H1 (cell line): ENCODE measurements around the gene SMIM44. TPM values are rescaled to one million over a fixed set of nuclear protein-coding genes. Genes with fewer than 3 reads are reported as not detected.
A peak's percentile ranks its signal among the peaks of the same experiment; 100 is the strongest.

ENCODE experiments used
- EP300 ChIP-seq, 2 experiments: IDR thresholded peaks; 1 replicate in 1 of 2; 2 replicates in 1 of 2; pipeline ENCODE4 v1.6.1; 2011 to 2012; ENCODE audit warnings: low read depth in 2 of 2, low read length in 2 of 2, mild to moderate bottlenecking in 2 of 2, borderline replicate concordance in 1 of 2, inconsistent platforms in 1 of 2, moderate library complexity in 1 of 2
- SUZ12 ChIP-seq: fragments of 200-600 bp; sonication (generic); IDR thresholded peaks from 2 replicates; pipeline ENCODE4 v1.6.1; 2012; ENCODE audit warnings: mild to moderate bottlenecking, inconsistent platforms, low read length, moderate library complexity, mixed read lengths
- TEAD4 ChIP-seq: IDR thresholded peaks from 2 replicates; pipeline ENCODE4 v1.6.1; 2012; ENCODE audit warnings: low read depth, low read length, inconsistent platforms, mixed read lengths
- polyA plus RNA-seq, 7 experiments: library from polyadenylated mRNA; depleted of rRNA in 3 of 7; stranded (reverse) in 5 of 7; unstranded in 2 of 7; fragments of >200 nt in 5 of 7; fragments of 200-250 nt in 2 of 7; gene quantifications; 1 replicate in 5 of 7; 2 replicates in 1 of 7; 4 replicates in 1 of 7; pipeline versions ENCODE4 v1.2.1 to v1.2.3, GENCODE V29; 2011 to 2013; ENCODE audit warnings: missing spikeins in 2 of 7, mixed read lengths in 2 of 7
- total RNA-seq: library from RNA; stranded (reverse); fragmentation: NEBNext Ultra II Directional; extraction: Animal tissue kit (Norgen Biotek cat#: 25700); gene quantifications from 2 replicates; pipeline ENCODE4 v1.2.1, GENCODE V29; 2021
- TF ChIP-seq, protein P1 (sequence below): fragments of 300-600 bp; sonication (generic); IDR thresholded peaks from 2 replicates; pipeline ENCODE4 v1.7.1; 2012; ENCODE audit warnings: low read length, moderate library complexity, mild to moderate bottlenecking, inconsistent platforms; ENCODE audit not compliant: insufficient replicate concordance
- TF ChIP-seq, protein P2 (sequence below), 3 experiments: IDR thresholded peaks; 1 replicate in 2 of 3; 2 replicates in 1 of 3; pipeline versions ENCODE4 v1.5.1 to v1.6.1; 2011; ENCODE audit warnings: low read length in 3 of 3, mild to moderate bottlenecking in 3 of 3, inconsistent platforms in 2 of 3, low read depth in 1 of 3, moderate library complexity in 1 of 3; ENCODE audit not compliant: insufficient read depth in 1 of 3; ENCODE audit errors: control extremely low read depth in 1 of 3
- TF ChIP-seq, protein P3 (sequence below): IDR thresholded peaks from 2 replicates; pipeline ENCODE4 v1.6.1; 2012; ENCODE audit warnings: inconsistent platforms

SMIM44 gene
- total and polyA plus RNA-seq, 2 of the 8 experiments (the other 6 are each of a cell fraction or from before 2014, with no cell fraction given): not detected

GRCh38 chr19:3443840-3444694 lies 39.2 kb downstream of the SMIM44 start (continued):
- TF ChIP-seq, protein P1, sequence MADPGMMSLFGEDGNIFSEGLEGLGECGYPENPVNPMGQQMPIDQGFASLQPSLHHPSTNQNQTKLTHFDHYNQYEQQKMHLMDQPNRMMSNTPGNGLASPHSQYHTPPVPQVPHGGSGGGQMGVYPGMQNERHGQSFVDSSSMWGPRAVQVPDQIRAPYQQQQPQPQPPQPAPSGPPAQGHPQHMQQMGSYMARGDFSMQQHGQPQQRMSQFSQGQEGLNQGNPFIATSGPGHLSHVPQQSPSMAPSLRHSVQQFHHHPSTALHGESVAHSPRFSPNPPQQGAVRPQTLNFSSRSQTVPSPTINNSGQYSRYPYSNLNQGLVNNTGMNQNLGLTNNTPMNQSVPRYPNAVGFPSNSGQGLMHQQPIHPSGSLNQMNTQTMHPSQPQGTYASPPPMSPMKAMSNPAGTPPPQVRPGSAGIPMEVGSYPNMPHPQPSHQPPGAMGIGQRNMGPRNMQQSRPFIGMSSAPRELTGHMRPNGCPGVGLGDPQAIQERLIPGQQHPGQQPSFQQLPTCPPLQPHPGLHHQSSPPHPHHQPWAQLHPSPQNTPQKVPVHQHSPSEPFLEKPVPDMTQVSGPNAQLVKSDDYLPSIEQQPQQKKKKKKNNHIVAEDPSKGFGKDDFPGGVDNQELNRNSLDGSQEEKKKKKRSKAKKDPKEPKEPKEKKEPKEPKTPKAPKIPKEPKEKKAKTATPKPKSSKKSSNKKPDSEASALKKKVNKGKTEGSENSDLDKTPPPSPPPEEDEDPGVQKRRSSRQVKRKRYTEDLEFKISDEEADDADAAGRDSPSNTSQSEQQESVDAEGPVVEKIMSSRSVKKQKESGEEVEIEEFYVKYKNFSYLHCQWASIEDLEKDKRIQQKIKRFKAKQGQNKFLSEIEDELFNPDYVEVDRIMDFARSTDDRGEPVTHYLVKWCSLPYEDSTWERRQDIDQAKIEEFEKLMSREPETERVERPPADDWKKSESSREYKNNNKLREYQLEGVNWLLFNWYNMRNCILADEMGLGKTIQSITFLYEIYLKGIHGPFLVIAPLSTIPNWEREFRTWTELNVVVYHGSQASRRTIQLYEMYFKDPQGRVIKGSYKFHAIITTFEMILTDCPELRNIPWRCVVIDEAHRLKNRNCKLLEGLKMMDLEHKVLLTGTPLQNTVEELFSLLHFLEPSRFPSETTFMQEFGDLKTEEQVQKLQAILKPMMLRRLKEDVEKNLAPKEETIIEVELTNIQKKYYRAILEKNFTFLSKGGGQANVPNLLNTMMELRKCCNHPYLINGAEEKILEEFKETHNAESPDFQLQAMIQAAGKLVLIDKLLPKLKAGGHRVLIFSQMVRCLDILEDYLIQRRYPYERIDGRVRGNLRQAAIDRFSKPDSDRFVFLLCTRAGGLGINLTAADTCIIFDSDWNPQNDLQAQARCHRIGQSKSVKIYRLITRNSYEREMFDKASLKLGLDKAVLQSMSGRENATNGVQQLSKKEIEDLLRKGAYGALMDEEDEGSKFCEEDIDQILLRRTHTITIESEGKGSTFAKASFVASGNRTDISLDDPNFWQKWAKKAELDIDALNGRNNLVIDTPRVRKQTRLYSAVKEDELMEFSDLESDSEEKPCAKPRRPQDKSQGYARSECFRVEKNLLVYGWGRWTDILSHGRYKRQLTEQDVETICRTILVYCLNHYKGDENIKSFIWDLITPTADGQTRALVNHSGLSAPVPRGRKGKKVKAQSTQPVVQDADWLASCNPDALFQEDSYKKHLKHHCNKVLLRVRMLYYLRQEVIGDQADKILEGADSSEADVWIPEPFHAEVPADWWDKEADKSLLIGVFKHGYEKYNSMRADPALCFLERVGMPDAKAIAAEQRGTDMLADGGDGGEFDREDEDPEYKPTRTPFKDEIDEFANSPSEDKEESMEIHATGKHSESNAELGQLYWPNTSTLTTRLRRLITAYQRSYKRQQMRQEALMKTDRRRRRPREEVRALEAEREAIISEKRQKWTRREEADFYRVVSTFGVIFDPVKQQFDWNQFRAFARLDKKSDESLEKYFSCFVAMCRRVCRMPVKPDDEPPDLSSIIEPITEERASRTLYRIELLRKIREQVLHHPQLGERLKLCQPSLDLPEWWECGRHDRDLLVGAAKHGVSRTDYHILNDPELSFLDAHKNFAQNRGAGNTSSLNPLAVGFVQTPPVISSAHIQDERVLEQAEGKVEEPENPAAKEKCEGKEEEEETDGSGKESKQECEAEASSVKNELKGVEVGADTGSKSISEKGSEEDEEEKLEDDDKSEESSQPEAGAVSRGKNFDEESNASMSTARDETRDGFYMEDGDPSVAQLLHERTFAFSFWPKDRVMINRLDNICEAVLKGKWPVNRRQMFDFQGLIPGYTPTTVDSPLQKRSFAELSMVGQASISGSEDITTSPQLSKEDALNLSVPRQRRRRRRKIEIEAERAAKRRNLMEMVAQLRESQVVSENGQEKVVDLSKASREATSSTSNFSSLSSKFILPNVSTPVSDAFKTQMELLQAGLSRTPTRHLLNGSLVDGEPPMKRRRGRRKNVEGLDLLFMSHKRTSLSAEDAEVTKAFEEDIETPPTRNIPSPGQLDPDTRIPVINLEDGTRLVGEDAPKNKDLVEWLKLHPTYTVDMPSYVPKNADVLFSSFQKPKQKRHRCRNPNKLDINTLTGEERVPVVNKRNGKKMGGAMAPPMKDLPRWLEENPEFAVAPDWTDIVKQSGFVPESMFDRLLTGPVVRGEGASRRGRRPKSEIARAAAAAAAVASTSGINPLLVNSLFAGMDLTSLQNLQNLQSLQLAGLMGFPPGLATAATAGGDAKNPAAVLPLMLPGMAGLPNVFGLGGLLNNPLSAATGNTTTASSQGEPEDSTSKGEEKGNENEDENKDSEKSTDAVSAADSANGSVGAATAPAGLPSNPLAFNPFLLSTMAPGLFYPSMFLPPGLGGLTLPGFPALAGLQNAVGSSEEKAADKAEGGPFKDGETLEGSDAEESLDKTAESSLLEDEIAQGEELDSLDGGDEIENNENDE: no peak
- TF ChIP-seq, protein P2, sequence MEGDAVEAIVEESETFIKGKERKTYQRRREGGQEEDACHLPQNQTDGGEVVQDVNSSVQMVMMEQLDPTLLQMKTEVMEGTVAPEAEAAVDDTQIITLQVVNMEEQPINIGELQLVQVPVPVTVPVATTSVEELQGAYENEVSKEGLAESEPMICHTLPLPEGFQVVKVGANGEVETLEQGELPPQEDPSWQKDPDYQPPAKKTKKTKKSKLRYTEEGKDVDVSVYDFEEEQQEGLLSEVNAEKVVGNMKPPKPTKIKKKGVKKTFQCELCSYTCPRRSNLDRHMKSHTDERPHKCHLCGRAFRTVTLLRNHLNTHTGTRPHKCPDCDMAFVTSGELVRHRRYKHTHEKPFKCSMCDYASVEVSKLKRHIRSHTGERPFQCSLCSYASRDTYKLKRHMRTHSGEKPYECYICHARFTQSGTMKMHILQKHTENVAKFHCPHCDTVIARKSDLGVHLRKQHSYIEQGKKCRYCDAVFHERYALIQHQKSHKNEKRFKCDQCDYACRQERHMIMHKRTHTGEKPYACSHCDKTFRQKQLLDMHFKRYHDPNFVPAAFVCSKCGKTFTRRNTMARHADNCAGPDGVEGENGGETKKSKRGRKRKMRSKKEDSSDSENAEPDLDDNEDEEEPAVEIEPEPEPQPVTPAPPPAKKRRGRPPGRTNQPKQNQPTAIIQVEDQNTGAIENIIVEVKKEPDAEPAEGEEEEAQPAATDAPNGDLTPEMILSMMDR (IDR thresholded peaks at IDR 0.05; ENCODE audit: control extremely low read depth in 1 of 3, insufficient read depth in 1 of 3, low read depth in 1 of 3, low read length in 3 of 3): peak in 1 of 3 experiments; percentile 13; a peak in 1 of 4 replicates
- TF ChIP-seq SUZ12 (no peak), TEAD4 (no peak), EP300 (IDR thresholded peaks at IDR 0.05; ENCODE audit: borderline replicate concordance in 1 of 2, low read depth in 2 of 2, low read length in 2 of 2) (0 out of 3 replicates have a peak, but pooled peaks of 1 of the 2 experiments have one; percentile 31)
- TF ChIP-seq, protein P3, sequence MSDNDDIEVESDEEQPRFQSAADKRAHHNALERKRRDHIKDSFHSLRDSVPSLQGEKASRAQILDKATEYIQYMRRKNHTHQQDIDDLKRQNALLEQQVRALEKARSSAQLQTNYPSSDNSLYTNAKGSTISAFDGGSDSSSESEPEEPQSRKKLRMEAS: peak; percentile 53
